Type B pancreatic cell (in vitro differentiated cells): ENCODE measurements around the gene KYAT1. TPM values are rescaled to one million over a fixed set of nuclear protein-coding genes. Genes with fewer than 3 reads are reported as not detected.

Experiments used
- DNase-seq: peaks from one replicate; pipeline ENCODE4 v3.0.0; 2021; ENCODE audit warnings: mixed read lengths; ENCODE audit not compliant: unreplicated experiment; ENCODE audit errors: extremely low spot score
- H3K27ac Mint-ChIP-seq: 2 replicates; pipeline ENCODE4 v1.8.0; 2021; ENCODE audit warnings: mild to moderate bottlenecking, mixed read lengths
- H3K27me3 Mint-ChIP-seq: 2 replicates; pipeline ENCODE4 v1.8.0; 2021; ENCODE audit warnings: mixed read lengths
- H3K36me3 Mint-ChIP-seq: 2 replicates; pipeline ENCODE4 v1.8.0; 2021; ENCODE audit warnings: mixed read lengths
- H3K4me1 Mint-ChIP-seq: one replicate; pipeline ENCODE4 v1.8.0; 2021; ENCODE audit warnings: mixed read lengths; ENCODE audit not compliant: unreplicated experiment
- H3K4me3 Mint-ChIP-seq: 2 replicates; pipeline ENCODE4 v1.8.0; 2021; ENCODE audit warnings: mild to moderate bottlenecking, mixed read lengths
- H3K9me3 Mint-ChIP-seq: 2 replicates; pipeline ENCODE4 v1.8.0; 2021; ENCODE audit warnings: mixed read lengths
- total RNA-seq: library from RNA; stranded (reverse); gene quantifications from 2 replicates; pipeline ENCODE4 v1.2.1, GENCODE V29; 2021; ENCODE audit warnings: low replicate concordance
- TF ChIP-seq, protein P1 (sequence below): fragments of 200-600 bp; sonication (generic); conservative IDR thresholded peaks from 2 replicates; pipeline ENCODE4 v1.5.0; 2021; ENCODE audit warnings: antibody characterized with exemption, mild to moderate bottlenecking

The KYAT1 gene
- total RNA-seq, 1 donor from 2014 or later, result 11.5 TPM

DNA sequence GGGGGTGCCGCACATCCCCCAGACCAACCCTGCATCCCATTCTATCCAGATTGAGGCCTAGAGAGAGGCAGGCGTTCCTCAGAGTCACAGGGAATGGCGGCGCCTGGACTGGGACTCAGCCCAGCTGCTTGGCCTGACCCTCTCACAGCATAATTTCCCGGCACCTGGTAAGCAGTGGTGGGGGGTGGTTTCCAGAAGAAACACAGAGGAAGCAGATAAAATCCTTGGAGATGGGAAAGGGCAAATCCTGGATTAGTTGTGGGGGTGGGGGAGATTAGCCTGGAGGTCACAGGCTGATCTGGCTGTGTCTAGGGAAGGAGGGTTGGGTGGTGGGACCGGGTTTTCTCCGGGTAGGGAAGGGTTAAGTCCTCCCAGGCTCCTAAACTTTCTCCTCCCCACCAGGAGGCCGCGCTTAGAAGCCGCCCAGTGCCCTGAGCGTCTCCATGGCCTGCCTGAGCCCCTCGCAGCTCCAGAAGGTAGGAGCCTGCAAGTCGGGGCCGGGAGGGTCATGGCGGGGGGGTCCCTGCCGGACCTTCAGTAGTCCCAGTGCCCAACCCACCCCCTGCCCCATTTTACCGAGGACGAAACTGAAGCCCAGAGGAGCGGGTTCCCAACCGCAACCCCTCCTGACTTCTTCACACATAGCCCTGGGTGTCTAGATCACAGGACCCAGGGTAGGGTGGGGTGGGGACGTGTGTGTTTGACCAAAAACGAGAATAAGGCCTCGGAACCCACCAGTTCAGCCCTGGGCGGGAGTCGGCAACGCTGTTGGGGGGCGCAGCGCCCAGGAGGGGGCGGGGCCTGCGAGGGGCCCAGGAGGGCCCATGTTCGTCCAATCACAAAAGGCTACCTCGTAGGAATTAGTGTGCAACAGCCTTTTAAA lies 40.4 kb upstream of the KYAT1 start:
- peak overlapping the region; percentile 83 for H3K27ac Mint-ChIP-seq
- no peak for DNase-seq
- no peaks in the 10 kb centered on the region for H3K27me3 Mint-ChIP-seq
- no peaks in the 10 kb centered on the region for H3K9me3 Mint-ChIP-seq
- H3K4me1 Mint-ChIP-seq, result peaks cover 10% of the 10 kb centered on the region
- TF ChIP-seq, protein P1, sequence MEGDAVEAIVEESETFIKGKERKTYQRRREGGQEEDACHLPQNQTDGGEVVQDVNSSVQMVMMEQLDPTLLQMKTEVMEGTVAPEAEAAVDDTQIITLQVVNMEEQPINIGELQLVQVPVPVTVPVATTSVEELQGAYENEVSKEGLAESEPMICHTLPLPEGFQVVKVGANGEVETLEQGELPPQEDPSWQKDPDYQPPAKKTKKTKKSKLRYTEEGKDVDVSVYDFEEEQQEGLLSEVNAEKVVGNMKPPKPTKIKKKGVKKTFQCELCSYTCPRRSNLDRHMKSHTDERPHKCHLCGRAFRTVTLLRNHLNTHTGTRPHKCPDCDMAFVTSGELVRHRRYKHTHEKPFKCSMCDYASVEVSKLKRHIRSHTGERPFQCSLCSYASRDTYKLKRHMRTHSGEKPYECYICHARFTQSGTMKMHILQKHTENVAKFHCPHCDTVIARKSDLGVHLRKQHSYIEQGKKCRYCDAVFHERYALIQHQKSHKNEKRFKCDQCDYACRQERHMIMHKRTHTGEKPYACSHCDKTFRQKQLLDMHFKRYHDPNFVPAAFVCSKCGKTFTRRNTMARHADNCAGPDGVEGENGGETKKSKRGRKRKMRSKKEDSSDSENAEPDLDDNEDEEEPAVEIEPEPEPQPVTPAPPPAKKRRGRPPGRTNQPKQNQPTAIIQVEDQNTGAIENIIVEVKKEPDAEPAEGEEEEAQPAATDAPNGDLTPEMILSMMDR, result peak; percentile 42
- H3K4me3 Mint-ChIP-seq, result peak overlapping the region; percentile 87
- peaks cover 4% of the 10 kb centered on the region for H3K36me3 Mint-ChIP-seq

DNA sequence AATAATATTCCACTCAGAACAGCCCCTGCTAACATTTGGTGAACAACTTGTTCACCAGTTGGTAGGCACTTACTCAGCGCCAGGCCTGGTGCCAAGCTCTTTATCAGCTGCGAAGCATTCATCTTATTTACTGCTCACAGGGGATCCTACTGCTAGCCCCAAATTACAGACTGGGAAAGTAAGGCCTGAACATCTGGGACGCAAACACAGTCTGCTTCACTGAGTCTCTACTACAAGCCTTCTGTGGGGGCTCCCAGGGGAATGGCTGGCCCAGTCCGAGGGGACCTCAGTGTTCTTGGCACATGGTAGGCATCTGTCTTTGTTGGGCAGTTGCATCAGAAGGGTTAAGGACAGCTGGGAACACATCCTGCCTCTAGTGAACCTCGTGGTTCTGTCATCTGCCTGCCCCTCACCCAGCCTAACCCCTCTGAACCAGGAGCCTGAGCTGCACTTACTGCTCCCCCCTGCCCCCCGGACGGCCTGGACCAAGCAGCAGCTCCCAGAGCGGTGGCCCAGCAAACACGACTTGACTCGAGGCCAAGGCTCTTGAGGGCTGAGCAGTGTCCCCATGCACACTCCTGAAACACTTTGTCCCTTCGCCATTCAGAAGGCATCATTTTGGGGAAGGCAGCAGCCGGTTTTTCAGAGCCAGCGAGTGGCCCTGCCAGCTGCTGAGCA lies 38.8 kb upstream of the KYAT1 start, which contains the start of gene PHYHD1:
PHYHD1 (plus strand) TSS at position 602 of the 678 bp plus-strand sequence. CDS start 1,342 bp downstream, outside the sequence.
- TF ChIP-seq, protein P1, result no peak
- peaks cover 4% of the 10 kb centered on the region for H3K36me3 Mint-ChIP-seq
- no peak for DNase-seq
- peak within 1 kb of the TSS; percentile 83 for H3K27ac Mint-ChIP-seq
- peaks cover 10% of the 10 kb centered on the region for H3K4me1 Mint-ChIP-seq
- H3K4me3 Mint-ChIP-seq, result peak within 1 kb of the TSS; percentile 87
- H3K9me3 Mint-ChIP-seq, result no peaks in the 10 kb centered on the region
- H3K27me3 Mint-ChIP-seq, result no peaks in the 10 kb centered on the region

DNA sequence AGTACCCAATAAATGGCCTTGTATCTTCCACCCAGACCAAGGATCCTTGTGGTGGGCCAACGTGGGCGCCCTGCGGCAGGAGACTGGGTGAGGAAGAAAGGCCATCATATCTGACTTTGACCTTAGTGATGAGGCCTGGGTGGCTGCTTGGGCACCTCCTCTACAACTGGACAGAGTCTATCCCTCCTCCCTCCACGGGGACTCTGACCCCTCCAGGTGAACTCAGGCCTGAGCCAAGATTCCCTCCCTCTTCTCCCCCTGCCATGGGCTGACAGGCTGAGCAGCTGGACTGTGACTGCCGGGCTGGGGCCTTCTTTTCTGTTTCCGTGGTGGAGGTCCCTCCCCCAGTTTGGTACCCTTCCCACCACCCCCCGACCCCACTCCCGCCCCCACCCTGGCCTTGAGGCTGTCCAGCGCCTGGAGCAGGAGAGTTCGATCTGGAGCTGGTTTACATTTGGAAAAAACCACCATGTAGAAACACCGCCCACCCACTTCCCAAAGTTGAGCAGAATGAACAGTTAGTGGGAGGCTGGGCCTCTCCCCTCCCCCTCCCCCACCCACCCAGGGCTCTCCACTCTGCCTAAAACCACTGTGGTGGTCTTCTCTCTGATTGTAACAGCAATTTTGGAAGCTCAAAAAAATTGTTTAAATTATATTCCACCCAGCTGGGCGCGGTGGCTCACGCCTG lies 37.8 kb upstream of the KYAT1 start:
- Mint-ChIP-seq H3K9me3 (no peaks in the 10 kb centered on the region), H3K36me3 (peaks cover 4% of the 10 kb centered on the region), H3K27ac (no peak overlapping the region), H3K27me3 (no peaks in the 10 kb centered on the region), H3K4me3 (no peak overlapping the region), H3K4me1 (peaks cover 10% of the 10 kb centered on the region)
- DNase-seq, result no peak
- TF ChIP-seq, protein P1, result no peak

DNA sequence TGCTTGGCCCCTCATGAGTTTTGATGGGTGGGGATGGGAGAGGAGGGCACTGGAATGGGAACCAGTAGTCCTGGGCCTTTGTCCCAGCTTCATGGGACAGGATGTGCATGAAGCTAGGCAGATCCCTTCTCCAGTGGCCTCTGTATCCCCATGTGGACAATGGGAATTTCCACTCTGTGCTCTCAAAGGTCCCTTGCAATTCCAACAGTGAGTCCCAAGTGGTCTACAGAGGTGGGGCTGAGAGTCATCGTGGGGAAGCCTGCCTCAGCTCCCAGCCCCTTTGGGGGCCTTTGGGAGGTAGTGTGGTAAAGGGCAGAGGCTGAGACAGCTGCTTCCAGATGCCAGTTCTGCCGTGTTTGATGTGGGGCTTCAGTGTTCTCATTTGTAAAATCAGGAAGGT lies 37.2 kb upstream of the KYAT1 start:
- Mint-ChIP-seq H3K27ac (no peak overlapping the region), H3K4me1 (peaks cover 10% of the 10 kb centered on the region), H3K4me3 (peak overlapping the region; percentile 52), H3K36me3 (peaks cover 4% of the 10 kb centered on the region), H3K9me3 (no peaks in the 10 kb centered on the region), H3K27me3 (no peaks in the 10 kb centered on the region)
- no peak for DNase-seq
- TF ChIP-seq, protein P1, result no peak

DNA sequence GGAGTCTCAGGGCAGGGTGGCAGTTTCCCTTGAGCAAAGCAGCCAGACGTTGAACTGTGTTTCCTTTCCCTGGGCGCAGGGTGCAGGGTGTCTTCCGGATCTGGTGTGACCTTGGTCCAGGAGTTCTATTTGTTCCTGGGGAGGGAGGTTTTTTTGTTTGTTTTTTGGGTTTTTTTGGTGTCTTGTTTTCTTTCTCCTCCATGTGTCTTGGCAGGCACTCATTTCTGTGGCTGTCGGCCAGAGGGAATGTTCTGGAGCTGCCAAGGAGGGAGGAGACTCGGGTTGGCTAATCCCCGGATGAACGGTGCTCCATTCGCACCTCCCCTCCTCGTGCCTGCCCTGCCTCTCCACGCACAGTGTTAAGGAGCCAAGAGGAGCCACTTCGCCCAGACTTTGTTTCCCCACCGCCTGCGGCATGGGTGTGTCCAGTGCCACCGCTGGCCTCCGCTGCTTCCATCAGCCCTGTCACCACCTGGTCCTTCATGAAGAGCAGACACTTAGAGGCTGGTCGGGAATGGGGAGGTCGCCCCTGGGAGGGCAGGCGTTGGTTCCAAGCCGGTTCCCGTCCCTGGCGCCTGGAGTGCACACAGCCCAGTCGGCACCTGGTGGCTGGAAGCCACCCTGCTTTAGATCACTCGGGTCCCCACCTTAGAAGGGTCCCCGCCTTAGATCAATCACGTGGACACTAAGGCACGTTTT lies 35.5 kb upstream of the KYAT1 start:
- peaks cover 4% of the 10 kb centered on the region for H3K36me3 Mint-ChIP-seq
- no peak overlapping the region for H3K27ac Mint-ChIP-seq
- TF ChIP-seq, protein P1, result no peak
- H3K27me3 Mint-ChIP-seq, result no peaks in the 10 kb centered on the region
- peaks cover 18% of the 10 kb centered on the region for H3K4me1 Mint-ChIP-seq
- no peaks in the 10 kb centered on the region for H3K9me3 Mint-ChIP-seq
- no peak overlapping the region for H3K4me3 Mint-ChIP-seq
- no peak for DNase-seq
